ENCODE measurements around the gene ROR1. TPM values are rescaled to one million over a fixed set of nuclear protein-coding genes. Genes with fewer than 3 reads are reported as not detected.

The ROR1 gene
- 30.3 and 32.0 TPM in 2 replicates for total RNA-seq (ENCODE audit: low replicate concordance)

GRCh38 chr1:63773815-63774616, at the start of gene ROR1:
Gene ROR1, plus strand, starts transcription at chr1:63774017.
- peaks cover 44% of the 10 kb centered on the region for H3K4me1 ChIP-seq
- TF ChIP-seq, protein P1, sequence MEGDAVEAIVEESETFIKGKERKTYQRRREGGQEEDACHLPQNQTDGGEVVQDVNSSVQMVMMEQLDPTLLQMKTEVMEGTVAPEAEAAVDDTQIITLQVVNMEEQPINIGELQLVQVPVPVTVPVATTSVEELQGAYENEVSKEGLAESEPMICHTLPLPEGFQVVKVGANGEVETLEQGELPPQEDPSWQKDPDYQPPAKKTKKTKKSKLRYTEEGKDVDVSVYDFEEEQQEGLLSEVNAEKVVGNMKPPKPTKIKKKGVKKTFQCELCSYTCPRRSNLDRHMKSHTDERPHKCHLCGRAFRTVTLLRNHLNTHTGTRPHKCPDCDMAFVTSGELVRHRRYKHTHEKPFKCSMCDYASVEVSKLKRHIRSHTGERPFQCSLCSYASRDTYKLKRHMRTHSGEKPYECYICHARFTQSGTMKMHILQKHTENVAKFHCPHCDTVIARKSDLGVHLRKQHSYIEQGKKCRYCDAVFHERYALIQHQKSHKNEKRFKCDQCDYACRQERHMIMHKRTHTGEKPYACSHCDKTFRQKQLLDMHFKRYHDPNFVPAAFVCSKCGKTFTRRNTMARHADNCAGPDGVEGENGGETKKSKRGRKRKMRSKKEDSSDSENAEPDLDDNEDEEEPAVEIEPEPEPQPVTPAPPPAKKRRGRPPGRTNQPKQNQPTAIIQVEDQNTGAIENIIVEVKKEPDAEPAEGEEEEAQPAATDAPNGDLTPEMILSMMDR (IDR thresholded peaks at IDR 0.05) = peak; percentile 70
- no peak for TF ChIP-seq EZH2phosphoT487 (IDR thresholded peaks at IDR 0.05)
- H3F3A ChIP-seq (ENCODE audit: low read depth) = peaks cover 47% of the 10 kb centered on the region
- H3K27me3 ChIP-seq = no peaks in the 10 kb centered on the region
- Mint-ChIP-seq H3K9me3 (no peaks in the 10 kb centered on the region), H3K27ac (peak within 1 kb of the TSS; percentile 76), H3K4me3 (peak within 1 kb of the TSS; percentile 96), H3K4me1 (peaks cover 59% of the 10 kb centered on the region), H3K27me3 (ENCODE audit: insufficient read depth, low read depth) (peaks cover 6% of the 10 kb centered on the region), H3K36me3 (no peaks in the 10 kb centered on the region)
- peak within 1 kb of the TSS; percentile 86 for H3K4me3 ChIP-seq
- H3K36me3 ChIP-seq = no peaks in the 10 kb centered on the region
- H3K9ac ChIP-seq = peak within 1 kb of the TSS; percentile 34
- peak; percentile 94 for DNase-seq (ENCODE audit: low spot score)
- peak within 1 kb of the TSS; percentile 81 for H3K4me2 ChIP-seq
- peak within 1 kb of the TSS; percentile 88 for H3K27ac ChIP-seq
- peaks cover 47% of the 10 kb centered on the region for H3K79me2 ChIP-seq (ENCODE audit: low read depth)
- H4K20me1 ChIP-seq (ENCODE audit: low read depth) = peaks cover 34% of the 10 kb centered on the region
- no peaks in the 10 kb centered on the region for H3K9me3 ChIP-seq (ENCODE audit: low read depth)
- H2AFZ ChIP-seq (replicated peaks) = peak within 1 kb of the TSS; percentile 90

DNA sequence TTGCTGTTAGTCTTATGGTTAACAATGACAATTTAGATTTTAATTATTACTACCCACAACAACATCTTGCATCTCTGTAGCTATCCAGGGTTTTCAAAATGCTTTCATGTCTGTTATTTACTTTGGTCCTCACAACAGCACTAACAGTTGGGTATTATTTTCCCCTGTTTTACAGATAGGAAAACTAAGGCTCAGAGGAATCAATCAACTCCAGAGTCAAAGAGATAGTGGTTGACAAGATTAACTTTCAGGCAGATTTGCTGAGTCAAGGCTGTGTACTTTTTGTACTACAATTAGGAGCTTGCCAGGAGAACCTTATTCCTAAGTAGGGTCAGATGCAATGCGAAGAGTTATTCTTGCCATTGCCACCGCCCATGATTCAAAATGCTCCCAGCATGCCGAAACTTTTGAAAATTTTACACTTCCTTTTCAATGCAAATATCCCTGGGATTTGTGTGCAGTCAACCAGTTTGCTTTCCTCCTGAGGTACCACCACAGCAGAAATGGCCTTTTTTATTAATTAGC, 49.4 kb upstream of the ROR1 start:
- H3K36me3 ChIP-seq = no peaks in the 10 kb centered on the region
- H3K36me3 Mint-ChIP-seq = no peaks in the 10 kb centered on the region
- TF ChIP-seq EZH2phosphoT487 (IDR thresholded peaks at IDR 0.05) = no peak
- no peak overlapping the region for H3K9ac ChIP-seq
- H2AFZ ChIP-seq (replicated peaks) = no peak overlapping the region
- H3K9me3 Mint-ChIP-seq = peaks cover 5% of the 10 kb centered on the region
- H3K4me3 ChIP-seq = no peak overlapping the region
- no peak overlapping the region for H3K4me2 ChIP-seq
- H3K27ac Mint-ChIP-seq = no peak overlapping the region
- H3K27ac ChIP-seq = no peak overlapping the region
- H3K4me1 Mint-ChIP-seq = peaks cover 20% of the 10 kb centered on the region
- no peak overlapping the region for H3K4me3 Mint-ChIP-seq
- no peaks in the 10 kb centered on the region for H3K27me3 ChIP-seq
- DNase-seq (ENCODE audit: low spot score) = no peak
- H3F3A ChIP-seq (ENCODE audit: low read depth) = peaks cover 3% of the 10 kb centered on the region
- peaks cover 13% of the 10 kb centered on the region for H3K4me1 ChIP-seq
- H3K27me3 Mint-ChIP-seq (ENCODE audit: insufficient read depth, low read depth) = peaks cover 2% of the 10 kb centered on the region
- H3K79me2 ChIP-seq (ENCODE audit: low read depth) = no peaks in the 10 kb centered on the region
- no peaks in the 10 kb centered on the region for H4K20me1 ChIP-seq (ENCODE audit: low read depth)
- H3K9me3 ChIP-seq (ENCODE audit: low read depth) = no peaks in the 10 kb centered on the region

GRCh38 chr1:63728611-63729226, 45.1 kb upstream of the ROR1 start:
- Histone ChIP-seq H3K4me1 (peaks cover 10% of the 10 kb centered on the region), H3K27me3 (no peaks in the 10 kb centered on the region), H3K36me3 (no peaks in the 10 kb centered on the region), H3K4me3 (no peak overlapping the region), H3K9ac (no peak overlapping the region), H3F3A (ENCODE audit: low read depth) (peaks cover 7% of the 10 kb centered on the region), H3K79me2 (ENCODE audit: low read depth) (no peaks in the 10 kb centered on the region), H3K4me2 (no peak overlapping the region), H2AFZ (replicated peaks) (no peak overlapping the region), H3K27ac (no peak overlapping the region), H3K9me3 (ENCODE audit: low read depth) (no peaks in the 10 kb centered on the region), H4K20me1 (ENCODE audit: low read depth) (no peaks in the 10 kb centered on the region)
- Mint-ChIP-seq H3K36me3 (no peaks in the 10 kb centered on the region), H3K27me3 (ENCODE audit: insufficient read depth, low read depth) (peaks cover 5% of the 10 kb centered on the region), H3K9me3 (peaks cover 5% of the 10 kb centered on the region), H3K4me1 (peaks cover 31% of the 10 kb centered on the region), H3K4me3 (no peak overlapping the region), H3K27ac (no peak overlapping the region)
- no peak for DNase-seq (ENCODE audit: low spot score)
- TF ChIP-seq EZH2 (IDR thresholded peaks at IDR 0.05) (no peak), EZH2phosphoT487 (IDR thresholded peaks at IDR 0.05) (no peak)
- TF ChIP-seq, protein P1 (IDR thresholded peaks at IDR 0.05) = no peak

Measured in neural progenitor cell (in vitro differentiated cells).